ENCODE data around the gene PRSS21. TPM values are rescaled to one million over a fixed set of nuclear protein-coding genes. Genes with fewer than 3 reads are reported as not detected.
A peak's percentile ranks its signal among the peaks of the same experiment; 100 is the strongest.

The PRSS21 gene
- total and polyA plus RNA-seq, 10 of the 15 experiments (the other 5 are each of a cell fraction or from before 2014, with no cell fraction given) = 5.3 to 73.4 (median 40.1) TPM; not detected in 1

- TF ChIP-seq CREM (IDR thresholded peaks at IDR 0.05; ENCODE audit: low read depth) (peak; percentile 57; the same call in 1 of the 2 replicates), USF1 (IDR thresholded peaks at IDR 0.05; ENCODE audit: borderline replicate concordance, extremely low read length, insufficient read depth, low read depth, low read length) (no peak), TAF1 (IDR thresholded peaks at IDR 0.05; ENCODE audit: borderline replicate concordance, low read depth, low read length) (peak; percentile 85), NFIC (IDR thresholded peaks at IDR 0.05; ENCODE audit: low read depth, low read length) (peak; percentile 45; the same call in 1 of the 2 replicates), NBN (IDR thresholded peaks at IDR 0.05) (peak; percentile 74), ATF2 (IDR thresholded peaks at IDR 0.05; ENCODE audit: low read length) (no peak), EED (IDR thresholded peaks at IDR 0.05; ENCODE audit: low read depth) (peak; percentile 39; the same call in 1 of the 2 replicates), SUZ12 (IDR thresholded peaks at IDR 0.05; ENCODE audit: unreplicated experiment) (no peak), ZBTB11 (CRISPR knock-in tag; IDR thresholded peaks at IDR 0.05) (peak; percentile 35; the same call in 1 of the 2 replicates), FOXK2 (IDR thresholded peaks at IDR 0.05) (0 out of 2 replicates have a peak, but pooled peaks have one; percentile 11), MYB (IDR thresholded peaks at IDR 0.05; ENCODE audit: borderline replicate concordance, low read depth, low read length) (no peak), MTA3 (IDR thresholded peaks at IDR 0.05; ENCODE audit: borderline replicate concordance, low read length) (no peak; the same call in 1 of the 2 replicates), POLR2AphosphoS5 (IDR thresholded peaks at IDR 0.05; ENCODE audit: low read length) (peak; percentile 82), NR2C1 (IDR thresholded peaks at IDR 0.05) (peak; percentile 49), CBX5 (IDR thresholded peaks at IDR 0.05; ENCODE audit: low read depth) (peak; percentile 63; the same call in 1 of the 2 replicates), IKZF1 (conservative IDR thresholded peaks at IDR 0.05) (peak; percentile 93), IRF5 (IDR thresholded peaks at IDR 0.05; ENCODE audit: borderline replicate concordance) (no peak), E2F4 (IDR thresholded peaks at IDR 0.05; ENCODE audit: low read depth, low read length) (no peak), SKIL (IDR thresholded peaks at IDR 0.05; ENCODE audit: low read depth, poor library complexity, severe bottlenecking) (peak; percentile 20)
These were observed 51.2 kb downstream of the PRSS21 start (continued) for GRCh38 chr16:2867987-2868789.

Measured in GM12878 (cell line).